Fibroblast of skin of right biceps (primary cell): Measurements from ENCODE around the gene HTR1B.

Experiments used
- DNase-seq: peaks from one replicate; pipeline ENCODE4 v3.0.0-alpha.2; 2013

Gene HTR1B, protein sequence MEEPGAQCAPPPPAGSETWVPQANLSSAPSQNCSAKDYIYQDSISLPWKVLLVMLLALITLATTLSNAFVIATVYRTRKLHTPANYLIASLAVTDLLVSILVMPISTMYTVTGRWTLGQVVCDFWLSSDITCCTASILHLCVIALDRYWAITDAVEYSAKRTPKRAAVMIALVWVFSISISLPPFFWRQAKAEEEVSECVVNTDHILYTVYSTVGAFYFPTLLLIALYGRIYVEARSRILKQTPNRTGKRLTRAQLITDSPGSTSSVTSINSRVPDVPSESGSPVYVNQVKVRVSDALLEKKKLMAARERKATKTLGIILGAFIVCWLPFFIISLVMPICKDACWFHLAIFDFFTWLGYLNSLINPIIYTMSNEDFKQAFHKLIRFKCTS

DNA sequence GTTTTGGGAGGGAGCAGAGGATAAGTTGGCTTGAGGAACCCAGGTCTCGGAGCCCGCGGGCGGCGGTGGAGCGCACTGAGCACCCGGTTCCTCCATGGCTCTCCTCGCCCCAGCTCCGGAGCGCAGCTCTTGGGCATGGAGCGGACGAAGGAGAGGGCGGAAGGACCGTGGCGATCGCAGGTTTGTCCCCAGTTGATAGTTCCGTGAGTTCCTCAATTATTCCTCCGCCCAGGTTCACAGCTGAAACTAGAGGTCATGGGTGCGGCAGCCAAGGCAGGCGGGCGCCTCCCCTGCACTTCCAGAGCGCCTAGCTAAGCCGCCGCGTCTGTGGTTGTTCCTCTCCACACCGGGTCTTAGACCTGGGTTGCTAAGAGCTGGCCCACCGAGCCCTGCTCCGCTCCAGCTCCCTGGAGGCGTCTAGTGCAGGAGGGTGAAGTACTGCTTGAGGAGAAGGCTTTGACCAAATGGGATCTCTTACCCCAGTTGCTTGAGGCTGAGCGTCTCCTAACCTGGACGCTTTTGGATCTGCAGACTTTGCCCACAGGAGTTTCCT is at the start of gene HTR1B:
Gene HTR1B, minus strand, starts transcription at position 184 of the 553 bp plus-strand sequence. Its CDS starts 88 bp downstream, at position 96.
- DNase-seq, result peak; percentile 42

DNA sequence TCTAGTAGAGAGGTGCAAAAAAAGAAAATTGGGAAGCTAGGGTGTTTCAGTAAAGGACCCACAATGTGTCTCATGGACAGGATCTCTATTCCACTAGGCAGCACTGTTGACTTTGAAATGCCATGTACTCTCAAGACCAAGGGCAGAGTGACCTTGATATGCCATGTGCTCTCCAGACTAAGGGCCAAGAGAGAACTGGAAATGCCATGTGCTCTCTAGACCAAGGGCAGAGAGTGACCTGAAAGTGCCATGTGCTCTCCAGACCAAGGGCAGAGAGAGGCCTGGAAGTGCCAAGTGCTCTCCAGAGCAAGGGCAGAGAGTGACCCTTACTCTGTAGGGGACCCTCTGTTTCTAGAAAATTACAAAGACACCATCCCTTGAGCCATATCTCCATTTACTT is 49.3 kb upstream of the HTR1B start:
- no peak for DNase-seq

DNA sequence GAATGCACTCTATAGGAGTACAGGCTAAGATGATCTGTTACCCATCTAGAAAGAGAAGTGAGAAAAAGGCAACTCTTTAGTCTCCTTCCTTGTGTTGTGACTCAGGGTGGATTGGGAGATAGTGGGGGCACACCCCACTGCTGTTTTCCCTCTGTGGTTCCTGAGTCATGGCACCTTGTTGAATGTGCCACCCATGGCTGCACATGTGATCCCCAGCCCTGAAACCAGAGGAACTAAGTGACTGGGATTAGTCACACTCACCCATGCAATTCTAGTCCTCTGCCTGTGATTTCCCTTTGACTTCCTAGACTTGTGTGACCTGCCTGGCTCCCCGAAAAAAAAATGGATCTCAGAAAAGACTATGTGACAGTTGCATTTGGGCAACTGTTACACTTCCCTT is 48.6 kb upstream of the HTR1B start:
- no peak for DNase-seq

DNA sequence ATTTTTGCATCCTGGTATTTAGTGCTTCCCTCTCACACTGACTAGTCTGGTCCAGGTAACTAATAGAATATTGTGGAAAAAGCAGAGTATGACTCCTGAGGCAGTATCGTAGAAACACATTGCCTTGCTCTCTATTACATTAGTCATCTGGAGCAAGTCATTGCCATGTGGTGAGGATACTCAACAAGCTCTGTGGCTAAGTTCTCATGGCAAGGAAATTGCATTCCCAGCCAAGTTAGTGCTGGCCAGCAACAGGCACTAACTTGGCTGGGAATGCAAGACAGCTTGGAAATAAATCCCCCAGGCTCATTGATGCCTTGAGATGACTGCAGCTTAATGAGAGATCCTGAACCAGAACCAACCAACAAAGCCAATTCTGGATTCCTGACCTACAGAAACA is 39.7 kb upstream of the HTR1B start:
- peak; percentile 16 for DNase-seq

DNA sequence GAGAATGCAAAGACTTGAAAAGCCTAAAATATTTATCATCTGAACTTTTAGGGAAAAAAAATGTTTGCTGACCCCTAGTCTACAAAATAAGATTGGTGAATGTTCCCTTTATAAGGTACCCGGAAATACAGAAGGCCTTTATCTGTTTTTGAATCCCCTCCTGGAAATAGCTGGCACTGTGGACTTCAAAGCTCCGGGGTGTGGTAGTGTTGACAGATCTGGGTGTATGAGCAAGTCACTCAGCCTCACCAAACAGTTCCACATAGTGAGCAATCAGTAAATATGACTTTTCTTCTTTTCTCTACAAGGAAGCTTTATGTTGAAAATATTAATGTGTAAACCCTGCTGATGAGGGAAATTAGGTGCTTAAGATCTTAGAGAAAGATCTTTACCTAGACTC is 29.2 kb upstream of the HTR1B start:
- no peak for DNase-seq

DNA sequence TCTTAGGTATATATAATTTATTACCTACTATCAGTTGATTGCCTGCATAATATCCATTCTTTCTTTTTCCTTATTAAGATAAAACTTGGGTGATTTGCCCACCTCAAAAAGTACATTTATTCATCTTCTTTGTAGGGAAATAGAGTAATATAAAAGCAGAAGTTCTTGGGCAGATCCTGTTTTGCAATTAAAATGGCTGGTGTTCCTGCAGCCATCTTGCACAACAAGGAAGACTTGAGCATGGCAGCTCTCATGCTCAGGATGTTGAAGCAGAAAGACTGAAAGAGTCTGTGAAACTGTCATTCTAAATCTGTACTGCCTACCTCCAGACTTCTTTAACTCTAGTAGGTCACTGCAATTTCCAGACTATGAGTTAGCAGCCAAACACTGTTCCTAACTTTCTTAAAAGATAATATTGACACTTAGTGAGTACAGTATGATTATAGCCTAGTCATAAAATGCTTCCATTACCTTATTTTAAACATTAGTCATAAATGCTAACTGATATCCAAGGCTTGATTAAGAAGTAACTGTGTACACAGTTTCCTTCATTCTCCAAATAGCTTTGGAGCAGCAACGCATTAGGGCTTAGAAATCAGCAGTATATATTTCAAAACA is 24.6 kb upstream of the HTR1B start:
- DNase-seq, result no peak

DNA sequence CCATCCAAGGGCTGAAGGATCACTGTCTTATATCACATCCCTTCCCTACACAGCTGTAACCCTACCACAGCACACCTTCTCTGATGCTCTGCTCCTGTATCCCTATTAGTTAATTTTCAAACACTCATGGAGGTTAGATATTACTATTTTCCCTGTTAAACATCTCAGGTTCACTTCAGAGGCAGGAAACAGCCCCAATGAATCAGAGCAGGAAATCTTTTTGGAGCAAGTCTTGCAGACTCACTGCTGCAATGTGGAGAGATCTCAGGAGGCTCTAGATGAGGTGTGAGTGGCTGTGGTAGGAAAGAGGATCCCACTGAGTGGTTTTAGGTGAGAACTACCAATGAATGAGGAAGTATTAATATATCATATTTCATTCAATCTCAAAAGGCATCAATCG is 19.7 kb upstream of the HTR1B start:
- DNase-seq, result no peak

DNA sequence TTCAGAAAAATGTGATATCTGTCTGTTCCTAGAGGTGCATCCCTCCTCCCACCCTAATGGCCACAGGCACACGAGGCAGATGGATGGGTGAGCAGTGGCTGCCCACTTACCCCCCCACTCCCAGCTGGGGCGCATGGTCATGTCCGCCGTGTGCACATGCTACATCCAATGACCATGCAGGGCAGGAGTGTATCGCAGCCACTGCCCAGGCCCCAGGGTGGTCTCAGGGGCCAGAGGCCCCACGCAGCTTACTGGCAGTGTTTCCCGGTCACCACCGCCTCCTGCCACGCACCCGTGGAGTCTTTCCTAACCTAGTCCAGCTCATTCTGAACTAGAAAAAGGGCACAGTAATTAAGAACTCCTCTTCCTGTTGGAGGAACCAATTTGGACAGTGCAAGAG is 11.7 kb upstream of the HTR1B start:
- DNase-seq, result no peak

DNA sequence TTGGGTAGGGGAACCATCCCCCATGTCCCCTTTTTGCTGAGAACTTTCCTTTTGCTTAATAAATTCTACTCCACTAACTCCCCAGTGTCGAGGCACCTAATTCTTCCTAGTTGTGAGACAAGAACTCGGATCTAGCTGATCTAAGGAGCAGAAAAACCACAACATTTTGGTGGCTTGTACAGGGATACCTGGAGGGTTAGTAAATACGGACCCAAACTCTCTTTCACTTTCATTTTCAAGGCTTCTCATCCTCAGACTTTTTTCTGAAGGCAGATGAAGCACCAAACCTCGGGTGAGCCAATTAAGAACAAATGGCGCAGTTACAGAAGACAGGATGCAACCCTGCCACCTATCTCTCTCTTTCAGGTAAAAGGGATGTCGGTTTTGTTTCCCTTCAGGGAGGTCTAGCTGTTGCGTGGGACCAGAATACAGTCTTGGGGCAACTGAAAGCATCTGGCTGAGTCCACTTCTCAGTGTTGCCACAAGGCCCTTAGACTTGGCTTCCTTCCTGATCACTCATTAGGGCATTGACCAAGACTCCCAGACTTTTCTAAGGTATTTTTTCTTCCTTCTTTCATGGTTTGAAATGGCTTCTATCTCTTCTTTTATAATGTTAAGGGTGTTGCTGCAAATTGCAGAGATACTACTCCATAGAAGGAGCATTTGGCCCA is 11.1 kb upstream of the HTR1B start:
- no peak for DNase-seq

DNA sequence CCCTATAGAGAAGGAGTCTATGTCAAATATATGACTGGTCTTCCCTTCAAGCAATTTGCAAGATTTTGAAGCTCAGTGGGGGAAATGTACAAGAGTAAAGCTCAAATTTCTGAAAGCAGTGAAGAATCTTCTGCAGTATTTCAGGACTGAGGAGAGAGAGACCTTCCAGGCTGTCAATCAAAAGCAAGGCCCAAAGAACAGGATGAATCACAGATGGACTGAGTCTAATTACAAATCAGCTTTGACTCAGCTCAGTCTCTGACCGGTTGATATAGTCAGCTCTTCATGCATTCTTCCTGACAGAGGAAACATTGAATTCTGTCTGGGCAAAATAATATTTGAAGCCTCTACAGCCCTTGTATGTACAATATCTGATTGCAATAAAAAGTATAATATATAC is 7.7 kb upstream of the HTR1B start:
- no peak for DNase-seq

DNA sequence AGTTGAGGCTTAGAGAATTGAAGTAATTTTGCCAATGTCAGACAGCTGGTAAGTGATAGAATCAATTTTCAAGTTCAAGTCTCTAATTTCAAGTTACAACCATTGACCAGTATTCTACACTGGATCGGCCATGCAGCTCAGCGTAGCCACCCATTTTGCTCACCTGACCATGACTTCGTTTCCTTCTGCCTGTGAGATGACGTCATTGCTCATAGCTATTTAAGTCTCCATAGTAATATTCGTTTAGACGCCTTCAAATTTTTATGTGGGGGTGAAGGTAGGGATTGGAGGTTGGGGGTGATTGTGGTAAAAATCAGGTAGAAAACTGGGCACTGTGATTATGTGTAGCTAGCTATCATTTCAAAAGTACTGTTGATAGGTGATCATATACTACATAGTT is 5.6 kb upstream of the HTR1B start:
- no peak for DNase-seq

DNA sequence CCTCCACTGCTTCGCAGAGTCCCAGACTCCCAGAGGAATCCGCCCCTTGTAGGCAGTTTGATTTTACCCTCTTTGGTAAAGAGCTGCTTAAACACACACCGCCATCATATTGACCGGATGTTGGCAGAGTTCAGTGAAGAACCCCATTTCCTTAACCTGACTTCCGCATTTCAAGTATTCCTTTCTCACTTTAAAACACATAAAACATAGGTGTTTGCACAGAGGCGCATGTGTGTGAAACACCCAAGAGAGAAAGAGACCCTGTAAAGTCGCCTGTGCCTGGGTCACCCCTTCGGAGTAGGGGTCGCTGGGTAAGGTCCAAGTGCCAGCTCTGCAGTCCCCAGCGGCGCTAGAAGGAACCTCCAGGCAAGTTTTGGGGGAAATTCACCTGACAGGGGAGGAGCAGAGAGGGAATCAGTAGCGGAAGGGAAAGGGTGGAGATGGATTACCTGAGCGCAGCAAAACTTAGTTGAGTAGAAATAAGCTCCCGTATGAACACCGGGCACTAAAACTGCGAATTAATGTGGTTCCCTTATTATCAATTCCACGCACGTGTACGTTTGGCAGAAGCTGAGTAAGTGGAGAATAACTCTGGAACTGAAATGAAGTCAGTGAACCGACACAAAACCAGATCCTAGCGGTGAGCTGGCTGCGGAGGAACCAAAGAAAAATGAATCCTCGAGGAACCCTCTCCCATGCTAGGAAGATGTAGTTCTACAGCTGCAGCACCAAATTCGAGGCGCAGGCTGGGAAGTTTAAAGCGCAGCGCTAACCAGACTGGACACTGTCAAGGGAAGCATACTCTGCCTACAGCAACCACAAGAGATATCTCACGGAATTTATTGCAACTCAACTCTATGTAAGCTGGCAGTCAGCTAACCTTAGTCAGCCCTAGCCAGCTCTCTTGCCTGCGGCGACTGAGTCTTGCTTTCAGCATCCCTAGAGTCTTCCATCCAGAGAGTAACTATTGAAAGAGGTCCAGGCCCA is 3.5 kb upstream of the HTR1B start:
- DNase-seq, result no peak

DNA sequence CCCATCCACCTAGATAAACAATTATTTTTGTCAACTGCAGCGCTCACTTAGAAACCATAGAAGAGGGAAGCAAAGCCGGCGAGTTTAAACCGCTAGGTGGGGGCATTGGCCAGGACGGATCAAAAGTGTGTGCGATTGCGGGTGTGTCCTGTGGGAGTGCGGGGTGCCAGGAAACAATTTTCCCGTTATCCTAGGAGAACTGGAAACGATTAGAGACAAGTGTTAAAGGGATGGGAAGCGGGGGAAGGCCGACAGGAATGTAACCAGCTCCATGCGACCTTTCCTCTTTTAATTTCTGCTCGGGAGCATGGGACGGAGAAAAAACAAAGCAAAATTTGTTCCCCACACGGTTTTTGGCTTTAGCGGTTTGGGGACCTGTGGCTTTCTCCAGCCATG is 2.8 kb upstream of the HTR1B start:
- DNase-seq, result peak; percentile 73

DNA sequence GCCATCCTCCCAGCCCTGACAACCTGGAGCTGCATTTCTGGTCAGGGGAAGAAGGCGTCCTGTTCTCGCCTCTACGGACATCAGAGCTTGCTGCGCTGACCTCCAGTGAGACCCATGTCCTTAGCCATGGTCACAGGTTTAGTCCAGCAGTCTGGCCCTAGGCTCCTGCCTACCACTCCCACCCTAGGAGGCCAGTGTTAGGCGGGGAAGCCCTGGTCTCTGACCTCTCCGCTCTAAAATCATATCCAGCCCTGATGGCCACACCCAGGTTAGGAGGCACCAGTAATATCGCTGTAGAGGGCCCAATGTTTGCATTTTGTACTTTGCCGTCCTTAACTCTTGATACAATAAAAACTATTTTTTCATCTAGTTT is 1.2 kb upstream of the HTR1B start:
- no peak for DNase-seq

DNA sequence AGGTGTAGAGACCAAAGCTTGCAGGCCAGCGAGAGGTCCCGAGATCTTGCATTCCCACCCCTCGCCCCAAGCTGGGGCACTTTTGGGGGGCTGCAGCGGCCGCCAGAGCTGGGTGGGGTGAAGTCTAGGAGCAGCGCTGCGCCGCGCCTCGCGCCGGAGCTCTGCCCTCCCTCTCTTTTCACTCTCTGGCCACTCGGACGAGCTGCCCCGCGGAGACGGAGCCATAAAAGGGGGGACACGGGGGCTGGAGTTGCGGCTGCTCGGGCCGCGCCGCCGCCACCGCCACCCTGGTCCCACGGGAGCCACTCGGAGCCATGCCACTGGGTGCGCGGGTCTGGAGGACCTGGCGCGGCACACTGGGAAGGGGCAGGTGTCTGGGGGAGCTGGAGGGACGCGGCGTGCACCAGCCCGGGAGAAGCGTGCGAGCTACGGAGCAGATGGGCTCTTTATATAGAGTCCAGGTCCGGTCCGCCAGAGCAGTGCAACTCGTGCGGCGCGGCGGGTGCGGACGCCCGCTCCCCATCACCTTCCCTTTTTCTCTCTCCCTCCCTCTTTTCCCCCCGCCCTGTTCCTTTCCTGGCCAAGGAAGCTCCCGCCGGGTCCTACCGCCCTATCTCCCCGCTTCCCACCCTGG is 687 bp upstream of the HTR1B start:
- DNase-seq, result peak; percentile 33

DNA sequence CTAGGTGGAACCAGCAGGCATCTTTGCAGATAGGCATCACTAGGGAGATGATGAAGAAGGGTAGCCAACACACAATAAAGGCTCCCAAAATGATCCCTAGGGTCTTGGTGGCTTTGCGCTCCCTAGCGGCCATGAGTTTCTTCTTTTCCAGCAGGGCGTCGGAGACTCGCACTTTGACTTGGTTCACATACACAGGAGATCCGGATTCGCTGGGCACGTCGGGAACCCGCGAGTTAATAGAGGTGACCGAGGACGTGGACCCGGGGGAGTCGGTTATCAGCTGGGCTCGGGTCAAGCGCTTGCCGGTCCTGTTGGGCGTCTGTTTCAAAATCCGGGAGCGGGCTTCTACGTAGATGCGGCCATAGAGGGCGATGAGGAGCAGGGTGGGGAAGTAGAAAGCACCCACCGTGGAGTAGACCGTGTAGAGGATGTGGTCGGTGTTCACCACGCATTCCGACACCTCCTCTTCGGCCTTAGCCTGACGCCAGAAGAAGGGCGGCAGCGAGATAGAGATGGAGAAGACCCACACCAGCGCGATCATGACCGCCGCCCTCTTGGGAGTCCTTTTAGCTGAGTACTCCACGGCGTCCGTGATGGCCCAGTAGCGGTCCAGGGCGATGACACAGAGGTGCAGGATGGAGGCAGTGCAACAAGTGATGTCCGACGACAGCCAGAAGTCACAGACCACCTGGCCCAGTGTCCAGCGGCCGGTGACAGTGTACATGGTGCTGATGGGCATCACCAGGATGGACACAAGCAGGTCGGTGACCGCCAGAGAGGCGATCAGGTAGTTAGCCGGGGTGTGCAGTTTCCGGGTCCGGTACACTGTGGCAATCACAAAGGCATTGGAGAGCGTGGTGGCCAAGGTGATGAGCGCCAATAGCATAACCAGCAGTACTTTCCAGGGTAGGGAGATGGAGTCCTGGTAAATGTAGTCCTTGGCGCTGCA is 658 bp downstream of the HTR1B start:
- peak; percentile 54 for DNase-seq

DNA sequence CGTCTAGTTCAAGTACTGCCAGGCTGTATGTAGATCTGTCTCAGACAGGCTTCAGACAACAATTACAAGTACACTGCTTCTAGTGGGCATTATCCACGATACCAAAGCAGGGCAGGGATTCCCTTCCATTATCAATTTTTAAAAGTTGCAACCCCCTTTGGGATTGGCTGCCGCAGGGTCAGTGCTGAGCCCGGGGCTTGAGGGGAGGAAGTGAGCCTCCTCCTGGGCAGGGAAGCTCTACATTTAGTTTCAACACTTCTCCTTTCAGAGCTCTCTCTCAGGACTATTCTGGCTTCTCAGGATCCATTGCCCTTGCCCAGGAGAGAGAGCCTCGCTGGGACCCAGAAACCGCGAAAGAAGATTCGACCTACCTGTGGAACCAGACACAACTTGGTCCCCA is 1.5 kb downstream of the HTR1B start:
- DNase-seq, result no peak

DNA sequence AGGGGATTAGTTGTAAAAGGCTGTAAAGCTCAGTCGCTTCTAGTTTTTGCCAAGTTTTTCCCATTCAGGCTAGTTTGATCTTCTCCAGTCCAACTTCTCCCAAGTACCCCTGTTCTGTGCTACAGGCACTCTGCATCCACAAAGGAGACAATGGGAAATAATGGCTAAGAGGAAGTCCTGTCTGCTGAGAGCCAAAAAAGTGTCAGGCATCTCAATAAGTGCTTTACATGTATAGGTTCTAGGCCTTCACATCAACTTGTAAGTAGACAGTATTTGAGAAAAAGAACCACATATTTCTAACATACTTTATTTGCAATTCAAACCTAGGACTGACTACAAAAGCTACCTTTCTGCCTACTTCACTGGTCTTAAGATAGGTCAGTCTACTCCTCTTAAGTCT is 4.9 kb downstream of the HTR1B start:
- no peak for DNase-seq

DNA sequence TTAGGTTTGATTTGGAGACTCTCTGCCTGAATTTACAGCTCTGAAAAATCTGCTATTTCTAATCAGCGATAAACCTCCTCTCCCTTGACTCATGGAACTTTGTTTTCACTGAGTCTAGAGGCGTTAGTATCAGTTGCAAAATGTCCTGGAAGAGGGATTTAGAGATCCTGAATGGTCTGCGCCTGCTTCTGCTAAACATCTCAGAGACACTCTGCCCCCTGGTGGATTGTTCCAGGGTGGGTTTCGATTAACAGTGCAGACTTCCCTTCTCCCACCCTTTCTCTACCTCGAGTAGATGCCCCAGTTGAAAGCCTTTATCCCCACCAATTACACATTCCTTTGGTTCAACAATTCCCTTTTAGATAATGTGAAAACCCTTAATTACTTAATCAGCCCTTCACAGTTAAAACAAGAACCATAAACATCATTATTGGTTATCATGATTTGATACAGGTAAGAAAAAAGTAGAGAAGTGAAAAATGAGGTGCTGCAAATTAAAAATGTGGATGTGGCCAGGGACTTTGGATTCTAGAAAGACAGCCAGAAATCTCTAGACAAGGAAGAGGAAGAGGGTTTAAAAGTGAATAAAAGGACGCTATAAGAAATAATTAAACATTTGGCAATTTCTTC is 5.5 kb downstream of the HTR1B start:
- DNase-seq, result peak; percentile 92

DNA sequence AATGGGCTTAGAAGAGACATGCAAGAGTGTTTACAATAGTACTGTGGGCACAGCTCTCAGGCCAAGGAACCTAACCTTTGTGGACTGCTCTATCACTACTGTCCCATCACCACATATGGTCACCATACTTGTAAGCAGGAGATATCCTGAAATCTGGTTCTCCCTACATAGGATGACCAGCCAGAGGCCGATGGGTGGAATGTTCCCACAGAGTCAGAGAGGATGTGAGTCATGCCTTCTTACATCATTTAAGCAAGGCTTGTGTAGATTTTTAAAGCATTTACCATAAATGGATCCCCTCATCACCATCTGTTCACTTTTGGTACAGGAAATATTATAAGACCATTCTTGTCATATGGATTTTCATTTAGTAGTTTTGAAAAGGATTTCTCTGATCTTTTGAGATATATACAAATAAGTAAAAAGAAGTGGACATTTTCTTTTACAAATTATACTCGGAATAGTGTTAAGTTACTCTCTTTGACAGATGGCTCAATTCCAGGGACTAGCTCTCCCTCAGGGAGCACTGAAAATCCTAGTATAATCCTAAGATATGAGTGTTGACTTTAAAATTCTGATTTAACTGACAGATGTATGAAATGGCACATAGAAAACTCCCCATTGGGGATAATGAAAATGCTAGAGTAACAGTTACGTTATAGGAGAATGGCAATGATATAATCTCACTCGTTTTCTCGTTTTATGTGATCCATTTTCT is 6.6 kb downstream of the HTR1B start:
- DNase-seq, result peak; percentile 99
